Peyer's patch (tissue), 4 donors: ENCODE measurements around the gene GBE1. TPM values are rescaled to one million over a fixed set of nuclear protein-coding genes. Genes with fewer than 3 reads are reported as not detected.
"Not testable (repeated sequence)": the region's sequence is repeated elsewhere in the genome, so short reads cannot be mapped to it uniquely, and the experiment has no call there.

Source experiments
- DNase-seq, 3 donors: peaks; one replicate each; pipeline ENCODE4 v3.0.0-alpha.2; 2017 to 2019
- H3K27ac ChIP-seq, 4 donors: fragments of 200-600 bp; sonication (generic); one replicate each; pipeline ENCODE4 v1.5.1; 2016 to 2019
- H3K27me3 ChIP-seq, 2 donors: fragments of 200-600 bp; sonication (generic); one replicate each; pipeline ENCODE4 v1.5.1; 2019
- H3K36me3 ChIP-seq, 3 donors: fragments of 200-600 bp; sonication (generic); one replicate each; pipeline ENCODE4 v1.5.1; 2016 to 2019
- H3K4me1 ChIP-seq, 4 donors: fragments of 200-600 bp; sonication (generic); one replicate each; pipeline ENCODE4 v1.5.1; 2016 to 2019
- H3K4me3 ChIP-seq, 4 donors: fragments of 200-600 bp; sonication (generic); 1 replicate in 3 of 4; 2 replicates in 1 of 4; pipeline ENCODE4 v1.5.1; 2016 to 2019; ENCODE audit warnings: mild to moderate bottlenecking in 1 of 4
- H3K9me3 ChIP-seq, 4 donors: fragments of 200-600 bp; sonication (generic); one replicate each; pipeline ENCODE4 v1.5.1; 2016 to 2019; ENCODE audit warnings: mild to moderate bottlenecking in 1 of 4
- POLR2A ChIP-seq, 2 donors: fragments of 450-650 bp; IDR thresholded peaks; one replicate each; pipeline ENCODE4 v1.5.1; 2017; ENCODE audit warnings: antibody characterized with exemption in 2 of 2, mild to moderate bottlenecking in 2 of 2, moderate library complexity in 2 of 2
- total RNA-seq, 4 donors: library from RNA; depleted of rRNA; stranded (reverse); fragments of >200 nt; gene quantifications; one replicate each; pipeline ENCODE4 v1.1.0, GENCODE V29; 2016
- TF ChIP-seq, protein P1 (sequence below), 6 experiments: fragments of 450-650 bp in 4 of 6; fragments of 200-600 bp in 2 of 6; sonication (generic) in 1 of 6; IDR thresholded peaks; one replicate each; pipeline ENCODE4 v1.5.1; 2017 to 2019; ENCODE audit warnings: antibody characterized with exemption in 6 of 6, mild to moderate bottlenecking in 3 of 6, moderate library complexity in 1 of 6

GBE1 gene
- total RNA-seq, 4 donors from 2014 or later = 15.5 to 31.4 (median 20.0) TPM

- no peaks in the 10 kb centered on the region for H3K27me3 ChIP-seq
- no peak overlapping the region for H3K27ac ChIP-seq
- H3K4me1 ChIP-seq = no peaks in the 10 kb centered on the region
- no peaks in the 10 kb centered on the region for H3K9me3 ChIP-seq
- H3K4me3 ChIP-seq = no peak overlapping the region
- no peak for DNase-seq
- TF ChIP-seq, protein P1, sequence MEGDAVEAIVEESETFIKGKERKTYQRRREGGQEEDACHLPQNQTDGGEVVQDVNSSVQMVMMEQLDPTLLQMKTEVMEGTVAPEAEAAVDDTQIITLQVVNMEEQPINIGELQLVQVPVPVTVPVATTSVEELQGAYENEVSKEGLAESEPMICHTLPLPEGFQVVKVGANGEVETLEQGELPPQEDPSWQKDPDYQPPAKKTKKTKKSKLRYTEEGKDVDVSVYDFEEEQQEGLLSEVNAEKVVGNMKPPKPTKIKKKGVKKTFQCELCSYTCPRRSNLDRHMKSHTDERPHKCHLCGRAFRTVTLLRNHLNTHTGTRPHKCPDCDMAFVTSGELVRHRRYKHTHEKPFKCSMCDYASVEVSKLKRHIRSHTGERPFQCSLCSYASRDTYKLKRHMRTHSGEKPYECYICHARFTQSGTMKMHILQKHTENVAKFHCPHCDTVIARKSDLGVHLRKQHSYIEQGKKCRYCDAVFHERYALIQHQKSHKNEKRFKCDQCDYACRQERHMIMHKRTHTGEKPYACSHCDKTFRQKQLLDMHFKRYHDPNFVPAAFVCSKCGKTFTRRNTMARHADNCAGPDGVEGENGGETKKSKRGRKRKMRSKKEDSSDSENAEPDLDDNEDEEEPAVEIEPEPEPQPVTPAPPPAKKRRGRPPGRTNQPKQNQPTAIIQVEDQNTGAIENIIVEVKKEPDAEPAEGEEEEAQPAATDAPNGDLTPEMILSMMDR (IDR thresholded peaks at IDR 0.05) = no peak
- no peak for TF ChIP-seq POLR2A (IDR thresholded peaks at IDR 0.05)
- no peaks in the 10 kb centered on the region for H3K36me3 ChIP-seq
These were observed 263.7 kb downstream of the GBE1 start for GRCh38 chr3:81497572-81498251.

DNA sequence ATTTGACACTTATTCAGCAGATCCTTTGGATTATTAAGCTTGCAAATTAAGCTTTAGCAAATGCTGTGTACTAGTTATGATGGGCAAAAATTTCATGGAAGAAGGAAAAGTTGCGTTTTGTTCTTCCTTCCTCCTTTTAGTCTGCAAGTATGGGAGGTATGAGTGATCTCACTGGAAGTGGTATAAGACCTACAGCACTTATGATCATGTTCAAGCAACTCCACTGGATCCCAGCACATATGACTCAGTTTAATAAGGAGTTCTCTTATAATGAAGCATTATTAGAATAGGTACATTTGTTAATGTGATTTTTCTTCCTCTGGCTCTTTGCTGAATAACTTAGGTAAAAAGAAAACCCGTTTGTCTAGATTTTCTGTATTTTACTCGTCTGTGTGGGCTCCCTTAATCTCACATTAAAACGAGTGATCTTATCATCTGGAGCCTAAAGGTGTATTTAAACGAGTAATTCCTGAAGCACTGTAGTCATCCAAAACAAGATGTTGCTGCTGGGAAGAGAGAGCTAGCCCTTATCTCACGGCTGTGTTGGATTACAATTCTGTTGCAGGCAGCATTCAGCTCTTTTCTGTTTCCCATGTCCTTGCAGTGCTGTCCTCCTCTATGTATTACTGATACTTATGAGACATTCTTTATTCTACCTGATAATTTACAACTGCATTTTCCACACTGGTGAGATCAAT, 264.9 kb downstream of the GBE1 start:
- no peaks in the 10 kb centered on the region for H3K27me3 ChIP-seq
- no peaks in the 10 kb centered on the region for H3K9me3 ChIP-seq
- no peak overlapping the region for H3K27ac ChIP-seq
- no peaks in the 10 kb centered on the region for H3K4me1 ChIP-seq
- no peaks in the 10 kb centered on the region for H3K36me3 ChIP-seq
- TF ChIP-seq, protein P1 (IDR thresholded peaks at IDR 0.05) = no peak
- TF ChIP-seq POLR2A (IDR thresholded peaks at IDR 0.05) = no peak
- H3K4me3 ChIP-seq = no peak overlapping the region
- DNase-seq = no peak

DNA sequence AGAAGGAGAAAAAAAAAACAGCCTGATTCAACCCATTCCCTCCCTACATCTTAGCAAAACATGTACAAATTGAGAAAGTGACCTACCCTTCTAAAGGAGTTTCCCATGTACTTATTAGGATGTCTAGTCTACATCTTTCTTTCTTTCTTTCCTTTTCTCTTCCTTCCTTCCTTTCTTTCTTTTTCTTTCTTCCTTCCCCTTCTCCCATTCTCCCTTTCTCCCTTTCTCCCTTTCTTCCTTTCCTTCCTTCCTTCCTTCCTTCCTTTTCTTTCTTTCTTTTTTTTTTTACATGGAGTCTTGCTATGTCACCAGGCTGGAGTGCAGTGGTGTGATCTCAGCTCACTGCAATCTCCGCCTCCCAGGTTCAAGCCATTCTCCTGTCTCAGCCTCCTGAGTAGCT, 269.0 kb downstream of the GBE1 start:
- not testable (repeated sequence) for H3K27ac ChIP-seq, H3K27me3 ChIP-seq, H3K4me3 ChIP-seq, H3K9me3 ChIP-seq, H3K36me3 ChIP-seq, H3K4me1 ChIP-seq, DNase-seq

GRCh38 chr3:81492040-81492439, 269.4 kb downstream of the GBE1 start:
- no peaks in the 10 kb centered on the region for H3K4me1 ChIP-seq
- no peak for DNase-seq
- no peak overlapping the region for H3K4me3 ChIP-seq
- no peak overlapping the region for H3K27ac ChIP-seq
- TF ChIP-seq, protein P1 (IDR thresholded peaks at IDR 0.05) = no peak
- no peak for TF ChIP-seq POLR2A (IDR thresholded peaks at IDR 0.05)
- H3K36me3 ChIP-seq = no peaks in the 10 kb centered on the region
- no peaks in the 10 kb centered on the region for H3K9me3 ChIP-seq
- H3K27me3 ChIP-seq = no peaks in the 10 kb centered on the region

- H3K27ac ChIP-seq = no peak overlapping the region
- H3K4me3 ChIP-seq = no peak overlapping the region
- no peaks in the 10 kb centered on the region for H3K36me3 ChIP-seq
- H3K4me1 ChIP-seq = no peaks in the 10 kb centered on the region
- H3K9me3 ChIP-seq = no peaks in the 10 kb centered on the region
- DNase-seq = peak; percentile 48 to 90 (median 79)
- TF ChIP-seq, protein P1 (IDR thresholded peaks at IDR 0.05) = peak; percentile 42 to 77 (median 70)
- no peak for TF ChIP-seq POLR2A (IDR thresholded peaks at IDR 0.05)
- no peaks in the 10 kb centered on the region for H3K27me3 ChIP-seq
These were observed 270.7 kb downstream of the GBE1 start for GRCh38 chr3:81490541-81491288.

DNA sequence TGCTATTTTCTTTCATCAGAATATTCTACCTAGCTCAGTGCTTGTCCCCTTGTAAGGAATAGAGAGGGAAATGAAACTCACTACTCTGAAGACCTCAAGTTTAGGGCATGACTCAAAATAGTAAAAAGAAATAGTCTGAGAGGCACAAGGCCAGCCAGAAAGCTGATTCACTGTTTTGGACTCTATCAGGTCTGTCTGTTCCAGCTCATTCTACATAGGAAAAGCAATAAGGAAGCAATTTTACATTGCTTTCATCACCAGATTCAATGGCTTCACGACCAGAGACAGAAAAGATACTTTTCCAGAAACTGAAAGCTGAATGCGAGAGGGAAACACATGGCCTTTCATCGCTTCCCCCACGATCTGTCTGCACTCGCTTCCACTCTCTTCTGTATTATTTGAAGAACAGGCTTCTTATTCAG, 276.0 kb downstream of the GBE1 start:
- no peak overlapping the region for H3K27ac ChIP-seq

More for the DNA sequence above, 276.0 kb downstream of the GBE1 start:
- Histone ChIP-seq H3K36me3 (no peaks in the 10 kb centered on the region), H3K9me3 (no peaks in the 10 kb centered on the region), H3K4me1 (no peaks in the 10 kb centered on the region), H3K4me3 (peak overlapping the region in 1 of 4 donors; percentile 33), H3K27me3 (no peaks in the 10 kb centered on the region)
- no peak for DNase-seq
- TF ChIP-seq POLR2A (IDR thresholded peaks at IDR 0.05) = no peak
- TF ChIP-seq, protein P1 (IDR thresholded peaks at IDR 0.05) = no peak
